ENCODE measurements around the gene ADIPOR2. TPM values are rescaled to one million over a fixed set of nuclear protein-coding genes. Genes with fewer than 3 reads are reported as not detected.
"Not testable (repeated sequence)": the region's sequence is repeated elsewhere in the genome, so short reads cannot be mapped to it uniquely, and the experiment has no call there.

ADIPOR2 gene
- total RNA-seq, 1 experiment from 2014 or later: 31.7 TPM

DNA sequence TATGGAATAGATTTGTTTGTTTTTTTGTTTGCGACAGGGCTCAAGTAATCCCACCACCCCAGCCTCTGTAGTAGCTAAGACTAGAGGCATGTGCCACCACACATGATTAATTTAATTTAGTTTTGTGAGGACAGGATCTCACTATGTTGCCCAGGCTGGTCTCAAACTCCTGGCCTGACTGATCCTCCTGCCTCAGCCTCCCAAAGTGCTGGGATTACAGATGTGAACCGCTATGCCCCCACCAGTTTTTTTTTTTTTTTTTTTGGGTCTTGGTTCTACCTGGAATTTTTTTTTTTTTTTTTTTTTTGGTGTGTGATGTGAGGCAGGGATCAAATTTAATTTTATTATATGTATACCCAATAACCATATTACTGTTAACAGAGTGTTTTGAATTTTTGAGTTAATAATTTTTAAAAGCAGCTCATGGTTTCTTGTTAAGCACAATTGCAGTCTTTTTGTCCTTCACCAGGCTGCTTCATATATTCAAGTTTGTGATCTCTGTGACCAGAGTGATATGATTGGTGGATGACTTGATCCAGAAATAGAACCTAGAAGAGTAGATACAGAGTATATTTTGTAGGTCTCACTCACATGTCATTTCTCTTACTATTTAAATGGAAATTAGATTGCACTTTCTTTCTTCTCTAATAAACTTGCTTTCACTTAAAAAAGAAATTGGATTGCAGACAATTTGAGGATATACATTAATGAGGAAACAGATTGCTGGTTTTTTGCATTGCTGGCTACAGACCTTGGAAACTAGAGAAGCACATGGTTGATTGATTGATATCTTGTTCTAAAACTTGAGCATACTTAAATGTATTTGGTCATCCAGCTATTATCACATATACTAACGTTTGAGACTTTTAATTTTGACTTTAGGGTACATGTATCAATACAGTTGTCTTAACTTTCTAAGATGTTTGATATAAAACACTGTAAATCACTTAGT lies 13.2 kb downstream of the ADIPOR2 start:
- no peak for DNase-seq (ENCODE audit: low spot score)

DNA sequence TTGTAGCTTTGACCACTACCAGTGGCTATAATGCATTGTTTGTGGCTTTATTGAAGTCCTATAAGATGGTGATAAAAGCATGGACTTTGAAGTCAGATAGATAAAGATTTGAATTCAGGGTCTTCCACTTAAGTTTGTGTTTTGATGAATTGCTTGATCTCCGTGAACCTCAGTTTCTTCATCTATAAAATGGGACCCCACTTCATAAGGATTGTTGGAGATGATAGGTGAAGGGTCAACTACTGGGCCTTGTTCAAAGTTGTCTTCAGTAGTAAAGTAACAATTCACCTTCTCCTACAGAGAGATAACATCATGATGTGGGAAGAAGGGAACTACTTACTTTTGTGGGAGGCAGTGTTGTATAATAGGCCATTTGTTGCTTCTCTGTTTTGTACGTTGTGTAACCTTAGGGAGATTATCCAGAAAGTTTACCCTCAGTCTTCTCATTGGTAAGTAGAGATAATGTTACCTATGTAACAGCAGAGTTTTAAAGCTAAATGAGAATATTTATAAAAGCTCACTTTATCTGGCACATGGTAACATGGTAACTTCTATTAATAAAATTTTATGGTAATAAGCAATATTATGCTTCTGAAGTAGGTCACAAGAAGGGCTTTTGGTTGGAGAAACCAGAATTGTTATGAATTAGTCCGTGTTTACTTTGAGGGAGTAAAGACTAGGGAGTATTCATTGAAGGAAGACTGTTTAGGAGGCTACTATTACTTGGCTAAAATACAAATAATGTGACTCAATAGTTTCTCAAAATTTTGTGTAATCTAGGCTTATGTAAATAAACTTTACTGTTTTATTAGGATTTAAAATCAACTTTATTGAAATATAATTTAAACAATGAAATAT lies 15.1 kb downstream of the ADIPOR2 start:
- DNase-seq (ENCODE audit: low spot score): no peak

DNA sequence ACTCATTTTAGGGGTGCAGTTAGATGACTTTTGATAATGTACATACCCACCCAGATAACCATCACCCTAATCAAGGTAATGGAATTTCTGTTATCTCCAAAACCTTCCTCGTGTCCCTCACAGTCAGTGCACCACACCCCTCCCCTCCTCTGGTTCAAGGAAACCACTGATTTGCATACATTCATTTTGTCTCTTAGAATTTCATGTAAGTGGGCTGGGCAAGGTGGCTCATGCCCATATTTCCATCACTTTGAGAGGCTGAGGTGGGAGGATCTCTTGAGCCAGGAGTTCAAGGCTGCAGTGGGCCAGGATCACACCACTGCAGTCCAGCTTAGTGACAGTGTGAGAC lies 15.7 kb downstream of the ADIPOR2 start:
- DNase-seq (ENCODE audit: low spot score): no peak

DNA sequence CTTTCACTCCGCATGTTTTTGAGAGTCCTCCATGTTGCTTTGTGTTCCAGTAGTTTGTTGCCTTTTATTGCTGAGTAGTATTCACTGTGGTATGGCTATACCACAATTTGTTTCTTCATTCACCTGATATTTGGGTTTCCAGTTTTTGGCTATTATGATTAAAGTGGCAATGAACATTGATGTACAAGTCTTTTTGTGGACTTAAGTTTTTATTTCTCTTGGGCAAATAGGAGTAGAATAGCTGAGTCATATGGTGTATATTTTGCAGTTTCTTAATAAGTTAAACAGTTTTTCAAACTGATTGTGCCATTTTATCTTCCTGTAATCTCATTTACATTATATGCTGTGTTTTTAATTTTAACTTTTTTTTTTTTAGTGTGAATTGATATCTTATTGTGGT lies 16.2 kb downstream of the ADIPOR2 start:
- no peak for DNase-seq (ENCODE audit: low spot score)

GRCh38 chr12:1709968-1710367 lies 19.1 kb downstream of the ADIPOR2 start:
- DNase-seq (ENCODE audit: low spot score): not testable (repeated sequence)

GRCh38 chr12:1710870-1711269 lies 20.0 kb downstream of the ADIPOR2 start:
- not testable (repeated sequence) for DNase-seq (ENCODE audit: low spot score)

GRCh38 chr12:1711536-1712211 lies 20.8 kb downstream of the ADIPOR2 start:
- DNase-seq (ENCODE audit: low spot score): not testable (repeated sequence)

GRCh38 chr12:1712305-1712704 lies 21.4 kb downstream of the ADIPOR2 start:
- DNase-seq (ENCODE audit: low spot score): not testable (repeated sequence)

DNA sequence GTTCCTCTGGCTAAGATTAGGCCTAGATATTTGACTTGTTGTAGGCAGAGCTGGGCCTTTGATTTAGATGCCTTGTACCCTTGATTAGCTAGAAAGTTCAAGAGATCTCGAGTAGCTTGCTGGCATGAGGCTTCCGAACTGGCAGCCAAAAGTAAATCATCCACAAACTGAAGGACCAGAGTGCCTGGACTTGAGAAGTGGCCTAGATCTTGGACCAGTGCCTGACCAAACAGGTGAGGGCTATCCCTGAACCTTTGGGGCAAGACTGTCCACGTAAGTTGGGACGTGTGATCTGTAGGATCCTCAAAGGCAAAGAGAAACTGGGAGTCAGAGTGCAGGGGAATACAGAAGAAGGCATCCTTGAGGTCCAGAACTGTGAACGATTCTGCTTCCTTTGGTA lies 22.0 kb downstream of the ADIPOR2 start:
- not testable (repeated sequence) for DNase-seq (ENCODE audit: low spot score)

DNA sequence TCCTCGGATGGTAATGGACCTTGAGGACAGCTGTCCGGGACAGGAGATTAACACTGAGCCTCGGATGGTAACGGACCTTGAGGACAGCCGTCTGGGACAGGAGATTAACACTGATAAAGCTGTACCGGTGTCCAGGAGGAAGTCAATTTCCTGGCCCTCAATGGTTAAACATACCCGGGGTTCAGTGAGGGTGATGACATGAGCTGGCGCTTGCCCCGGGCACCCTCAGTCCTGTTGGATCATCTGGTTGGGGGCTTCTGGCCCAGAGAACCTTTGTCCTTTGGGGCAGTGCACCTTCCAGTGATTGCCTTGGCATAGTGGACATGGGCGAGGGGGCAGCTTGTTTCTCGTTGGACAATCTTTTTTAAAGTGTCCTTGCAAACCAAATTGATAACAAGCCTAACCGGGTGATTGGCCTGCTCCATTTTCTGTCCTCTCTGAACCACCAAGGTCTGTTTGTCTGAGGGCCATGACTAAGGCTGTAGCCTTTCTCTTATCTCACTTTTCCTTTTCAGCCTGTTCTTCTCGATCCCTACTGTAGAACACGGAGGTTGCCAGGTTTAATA lies 23.0 kb downstream of the ADIPOR2 start:
- not testable (repeated sequence) for DNase-seq (ENCODE audit: low spot score)

- not testable (repeated sequence) for DNase-seq (ENCODE audit: low spot score)
These were observed 24.6 kb downstream of the ADIPOR2 start for GRCh38 chr12:1715459-1715858.

DNA sequence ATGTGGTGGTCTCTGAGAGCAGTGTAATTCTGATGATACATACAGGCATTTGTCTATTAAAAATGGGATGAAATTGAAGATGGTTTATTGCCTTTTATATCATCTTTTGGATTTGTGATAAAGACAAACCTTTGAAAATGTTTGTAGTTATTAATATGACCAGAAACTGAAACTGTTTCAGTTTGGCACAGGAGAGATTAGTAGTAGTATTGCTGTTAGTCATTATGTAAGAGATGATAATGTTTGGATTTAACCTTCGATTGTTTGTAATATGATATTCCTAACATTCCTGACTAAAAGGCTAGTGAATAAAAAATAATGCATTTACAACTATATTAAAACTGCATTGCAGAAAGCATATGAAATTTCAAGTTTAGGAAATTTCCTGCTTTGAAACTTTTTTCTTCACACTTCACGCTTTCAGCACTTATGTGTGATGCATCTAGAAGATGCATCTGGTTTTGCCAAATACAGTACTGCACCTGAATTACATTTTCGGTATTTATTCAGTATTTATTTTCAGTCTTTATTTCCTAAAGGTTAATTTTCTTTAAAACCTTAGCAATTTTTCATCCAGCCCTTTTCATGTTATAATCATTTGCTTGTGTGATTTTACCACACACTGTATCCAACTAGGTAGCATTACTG lies 25.5 kb downstream of the ADIPOR2 start:
- no peak for DNase-seq (ENCODE audit: low spot score)

- no peak for DNase-seq (ENCODE audit: low spot score)
These were observed 26.0 kb downstream of the ADIPOR2 start for GRCh38 chr12:1716911-1717310.

- no peak for DNase-seq (ENCODE audit: low spot score)
These were observed 28.3 kb downstream of the ADIPOR2 start for GRCh38 chr12:1719139-1719538.

DNA sequence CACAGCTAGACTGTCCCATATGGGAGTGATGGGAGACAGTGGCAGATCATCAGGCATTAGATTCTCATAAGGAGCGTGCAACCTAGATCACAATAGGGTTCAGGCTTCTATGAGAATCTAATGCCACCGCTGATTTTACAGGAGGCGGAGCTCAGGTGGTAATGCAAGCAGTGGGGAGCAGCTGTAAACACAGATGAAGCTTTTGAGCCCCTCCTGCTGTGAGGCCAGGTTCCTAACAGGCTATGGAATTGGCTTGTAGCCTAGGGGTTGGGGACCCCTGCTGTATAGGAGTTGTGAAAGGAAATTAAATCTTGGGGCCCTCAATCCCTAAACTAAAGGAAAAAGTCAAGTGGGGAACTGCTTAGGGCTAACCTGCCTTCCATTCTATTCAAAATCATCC lies 29.6 kb downstream of the ADIPOR2 start:
- no peak for DNase-seq (ENCODE audit: low spot score)

GRCh38 chr12:1723721-1724120 lies 32.9 kb downstream of the ADIPOR2 start:
- DNase-seq (ENCODE audit: low spot score): no peak

GRCh38 chr12:1724250-1724649 lies 33.4 kb downstream of the ADIPOR2 start:
- DNase-seq (ENCODE audit: low spot score): no peak

DNA sequence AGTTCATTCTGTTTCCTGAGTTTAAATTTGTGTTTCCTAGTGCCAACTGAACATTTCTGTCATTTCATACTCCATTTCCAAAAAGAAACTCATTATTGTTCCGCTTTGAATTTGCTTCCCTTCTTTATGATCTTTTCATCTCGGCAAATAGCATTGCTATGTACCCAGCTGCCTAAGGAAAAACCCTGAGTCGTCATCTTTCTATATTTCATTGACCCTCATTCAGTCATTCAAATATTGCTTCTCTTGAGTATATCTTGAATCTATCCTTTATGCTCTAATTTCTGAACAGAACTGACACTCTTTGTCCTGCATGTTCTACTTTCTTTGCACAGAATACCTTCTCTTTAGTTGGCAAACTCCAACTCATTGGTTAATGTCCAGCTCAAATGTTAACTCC lies 35.9 kb downstream of the ADIPOR2 start:
- no peak for DNase-seq (ENCODE audit: low spot score)

DNA sequence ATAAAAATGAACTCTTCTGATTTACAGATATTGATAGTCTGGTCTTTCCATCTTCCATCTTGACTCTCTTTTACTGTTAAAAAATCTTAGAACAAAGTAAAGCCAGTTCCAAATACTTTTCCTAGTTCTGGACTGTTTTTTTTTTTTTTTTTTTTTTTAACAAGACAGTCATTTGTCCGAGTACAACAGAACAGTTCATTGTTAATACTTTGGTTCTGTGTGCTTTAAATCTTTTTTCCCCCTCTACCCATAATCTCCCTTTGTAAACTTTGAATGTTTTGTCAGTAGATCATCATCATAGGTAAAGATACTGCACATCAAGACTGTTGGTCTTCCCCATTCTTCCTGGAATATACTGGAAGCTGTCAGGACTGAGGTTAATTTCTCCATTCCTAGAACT lies 38.0 kb downstream of the ADIPOR2 start:
- DNase-seq (ENCODE audit: low spot score): no peak

GRCh38 chr12:1731019-1731687 lies 40.3 kb downstream of the ADIPOR2 start:
- no peak for DNase-seq (ENCODE audit: low spot score)
